COLO668 (cell line): Measurements from ENCODE around the gene TBX15.

Source experiments
- DNase-seq: peaks from one replicate; lab custom pipeline; 2025; ENCODE audit not compliant: unreplicated experiment; lab: John Stamatoyannopoulos, UW

The TBX15 gene

DNA sequence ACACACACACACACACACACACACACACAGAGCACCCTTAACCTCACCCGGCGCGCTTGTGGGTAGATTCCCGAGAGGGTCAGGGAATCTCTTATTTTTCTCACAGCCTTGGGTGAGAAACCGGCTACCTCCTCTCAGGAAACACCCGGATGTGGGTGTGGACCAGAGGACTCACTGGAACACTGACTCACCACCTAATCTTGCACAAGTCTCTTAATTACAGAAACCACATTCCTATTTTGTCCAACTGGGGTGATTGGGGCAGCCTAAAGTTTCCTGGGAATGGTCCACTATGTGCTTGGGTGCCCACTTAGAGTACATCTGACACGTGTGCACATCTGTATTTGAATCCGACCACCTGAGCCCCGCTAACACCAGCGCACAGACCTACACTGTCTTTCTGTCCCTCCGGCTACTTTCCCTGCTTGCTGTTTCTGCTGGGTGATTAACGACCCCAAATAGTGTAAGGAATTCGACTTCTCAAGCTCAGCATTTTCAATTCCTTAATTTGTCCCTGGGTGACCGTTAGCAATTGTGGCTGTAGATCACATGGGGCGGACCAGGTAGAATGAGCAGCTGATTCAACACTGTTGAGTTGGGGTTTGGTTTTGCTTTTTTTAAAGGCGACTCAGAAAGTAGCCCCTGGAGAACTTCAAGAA lies 14.0 kb upstream of the TBX15 start:
- no peak for DNase-seq

- no peak for DNase-seq
Measured at GRCh38 chr1:119001181-119002027, 13.3 kb upstream of the TBX15 start.

DNA sequence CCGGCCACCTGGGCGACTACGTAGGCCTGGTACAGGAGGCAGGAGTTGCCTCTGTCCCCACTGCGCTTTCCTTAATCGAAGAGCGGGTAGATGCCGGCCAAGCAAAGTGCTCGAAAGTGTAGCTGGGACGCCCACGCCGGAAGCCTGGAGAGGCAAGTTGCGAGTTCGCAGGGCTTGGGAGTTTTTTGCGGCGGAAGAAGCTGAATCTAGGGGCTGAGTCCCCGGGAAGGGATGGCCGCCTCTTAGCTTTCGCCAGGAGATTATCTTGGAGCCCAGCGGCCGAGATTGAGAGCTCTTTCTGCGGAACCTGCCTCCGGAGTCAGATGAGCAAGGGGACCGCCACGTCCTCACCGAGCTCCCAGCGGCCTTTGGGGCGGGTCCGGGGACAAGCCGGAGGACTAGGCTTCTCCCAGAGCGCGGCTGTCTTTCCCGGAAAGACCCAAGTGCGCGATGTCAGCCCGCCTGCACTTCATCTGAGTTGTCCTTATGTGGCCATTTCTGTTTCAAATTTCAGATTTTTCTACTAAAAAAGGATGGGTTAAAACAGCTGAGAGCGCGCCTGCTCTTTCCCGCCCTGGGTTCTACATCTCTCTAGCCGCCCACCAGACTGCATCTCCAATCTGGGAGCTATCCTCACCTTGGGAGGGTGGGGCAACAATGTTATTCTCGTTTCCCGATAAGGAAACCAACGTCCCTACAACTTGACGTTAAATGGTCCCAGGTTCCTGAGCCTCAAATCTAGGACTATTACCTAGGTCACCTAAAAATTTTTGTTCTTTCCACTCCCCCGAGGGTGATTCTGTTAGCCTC lies 12.4 kb upstream of the TBX15 start:
- no peak for DNase-seq

- DNase-seq = no peak
Measured at GRCh38 chr1:118999348-119000071, 11.4 kb upstream of the TBX15 start.

GRCh38 chr1:118998171-118998570 lies 10.0 kb upstream of the TBX15 start:
- no peak for DNase-seq

- no peak for DNase-seq
Measured at GRCh38 chr1:118997225-118997624, 9.1 kb upstream of the TBX15 start.

- no peak for DNase-seq
Measured at GRCh38 chr1:118995312-118996016, 7.3 kb upstream of the TBX15 start.

GRCh38 chr1:118993700-118994026 lies 5.5 kb upstream of the TBX15 start:
- no peak for DNase-seq

GRCh38 chr1:118992868-118993699 lies 4.9 kb upstream of the TBX15 start:
- DNase-seq = no peak

DNA sequence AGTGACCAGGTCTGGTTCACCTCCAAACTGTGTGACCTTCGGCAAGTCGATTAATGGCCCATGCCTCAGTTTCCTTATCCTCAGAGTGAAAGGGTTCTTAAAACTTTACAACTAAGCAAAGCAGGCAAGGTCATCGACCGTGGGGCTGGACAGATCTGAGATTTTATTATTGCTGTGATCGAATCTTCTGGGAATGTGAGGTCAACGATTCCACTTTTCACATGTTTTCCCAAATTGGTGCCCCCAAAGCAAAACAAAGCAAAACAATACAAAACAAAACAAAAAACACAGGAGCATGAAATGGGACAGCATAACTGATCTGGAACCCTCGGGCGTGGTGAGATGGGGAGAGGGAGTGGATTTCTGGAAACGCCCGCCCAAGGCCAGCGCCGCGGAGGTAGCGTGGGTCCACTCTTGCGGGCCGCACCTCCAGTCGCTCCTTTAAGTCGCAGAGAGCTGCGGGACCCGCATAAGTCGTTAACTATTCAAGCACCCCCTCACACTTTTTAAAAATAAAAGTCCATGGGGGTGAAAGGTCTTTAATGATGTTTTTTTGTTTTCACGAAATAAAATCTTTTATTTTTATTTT lies 4.2 kb upstream of the TBX15 start:
- DNase-seq = no peak

GRCh38 chr1:118991448-118991847 lies 3.3 kb upstream of the TBX15 start:
- no peak for DNase-seq

GRCh38 chr1:118990513-118991152 lies 2.5 kb upstream of the TBX15 start:
- no peak for DNase-seq

DNA sequence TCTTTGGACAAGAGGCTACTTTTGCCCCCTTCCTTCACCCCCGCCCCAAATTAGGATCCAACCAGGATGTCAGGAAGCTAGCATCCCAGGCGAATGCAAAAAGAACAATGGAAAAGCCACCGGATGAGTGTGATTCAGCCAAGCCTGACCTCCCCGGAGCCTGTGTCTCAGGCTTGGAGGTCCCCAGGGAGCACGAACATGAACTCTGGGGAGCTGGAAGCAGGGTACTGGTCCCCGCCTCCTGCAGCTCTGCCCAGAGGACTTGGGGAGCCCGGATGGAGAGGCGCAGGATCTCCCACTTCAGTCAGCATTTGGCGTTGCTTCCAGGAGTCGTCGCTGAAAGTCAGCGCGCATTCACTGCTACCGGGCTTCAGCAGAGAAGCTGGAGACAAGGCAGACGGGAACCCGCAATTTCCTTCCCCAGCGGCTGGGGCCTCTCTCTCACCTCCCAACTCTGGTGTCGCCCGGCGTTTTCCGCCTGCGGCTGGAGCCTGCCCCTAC lies 1.8 kb upstream of the TBX15 start:
- no peak for DNase-seq

DNA sequence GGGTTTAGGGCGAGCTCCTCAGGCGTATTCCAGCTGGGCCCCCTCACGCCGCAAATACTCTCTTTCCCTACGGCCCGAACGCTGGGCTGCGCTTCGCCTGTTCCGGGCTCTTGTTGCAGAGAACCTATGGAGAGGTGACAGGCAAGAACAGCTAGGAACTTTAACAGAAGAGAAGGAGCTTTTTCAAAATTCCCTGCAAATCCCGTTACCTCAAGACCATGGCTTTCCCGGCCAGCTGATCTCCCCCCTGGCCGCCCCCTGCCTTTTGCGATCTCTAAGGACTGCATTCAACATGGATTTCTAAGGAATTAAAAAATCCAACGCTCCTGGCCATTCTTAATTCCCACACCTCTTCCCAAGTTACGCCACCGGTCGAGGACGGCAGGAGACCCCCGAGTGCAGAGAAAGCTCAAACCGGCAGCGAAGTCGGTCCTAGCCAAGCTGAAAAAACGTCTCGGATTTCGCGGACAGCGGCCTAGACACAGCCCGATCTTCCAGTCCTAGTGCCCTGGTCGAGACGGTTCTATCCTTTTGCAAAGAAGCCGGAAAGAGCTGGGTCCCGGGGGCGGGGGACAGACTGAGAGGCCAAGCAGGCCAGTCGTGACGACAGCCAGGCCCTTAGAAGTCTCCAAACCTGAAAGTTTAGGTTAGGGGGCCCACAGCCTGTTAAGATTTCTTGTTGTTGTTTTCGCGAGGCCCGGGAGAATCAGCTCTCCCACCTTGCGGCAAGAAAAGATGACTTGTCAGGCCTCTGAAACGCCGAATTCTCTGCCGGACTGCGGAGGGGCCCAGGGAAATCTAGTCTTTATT lies 1.1 kb upstream of the TBX15 start:
- no peak for DNase-seq

GRCh38 chr1:118987468-118988185 lies 516 bp downstream of the TBX15 start:
- peak; percentile 76 for DNase-seq

DNA sequence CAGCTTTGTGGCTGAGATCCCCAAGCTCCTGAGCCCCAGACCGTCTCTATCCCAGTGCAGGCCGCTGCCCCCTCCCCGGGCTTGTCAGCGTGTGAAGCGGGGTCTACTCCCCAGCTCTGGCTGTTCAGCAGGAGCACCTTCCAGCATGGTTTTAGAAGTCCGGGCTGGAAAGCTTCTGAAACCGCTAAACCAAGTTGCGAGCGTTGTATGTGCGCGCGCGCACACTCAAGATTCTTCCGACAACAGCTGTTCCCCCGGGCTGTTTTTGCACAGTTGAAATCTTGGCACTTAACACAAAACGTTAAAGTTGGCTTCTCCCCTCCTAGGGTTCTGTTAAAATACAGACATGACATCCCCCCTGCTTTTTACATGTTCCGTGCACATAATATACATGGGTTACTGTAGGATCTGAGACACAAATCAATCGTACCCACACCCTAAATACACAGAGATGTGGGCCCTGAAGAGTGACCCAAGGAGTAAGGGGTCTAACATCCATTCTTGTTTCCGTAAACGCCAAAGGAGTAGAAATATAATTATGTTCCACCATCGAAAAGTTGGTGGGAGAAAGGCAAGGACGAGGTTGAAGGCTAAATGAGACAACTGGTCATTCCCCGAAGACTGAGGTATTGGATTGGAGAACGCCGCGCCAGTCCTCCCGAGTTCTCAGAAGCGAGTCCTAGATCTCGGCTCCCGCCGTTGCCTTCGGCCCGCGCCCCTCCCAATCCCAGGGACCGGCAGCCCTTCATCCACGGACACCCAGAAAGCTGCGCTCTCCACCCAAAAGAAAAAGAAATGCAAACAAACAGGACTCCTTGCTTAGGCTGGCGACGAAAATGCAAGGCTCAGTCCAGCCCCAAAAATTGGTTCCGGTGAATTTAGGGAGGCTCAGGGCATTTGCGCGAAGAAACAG lies 1.3 kb downstream of the TBX15 start:
- peak; percentile 69 for DNase-seq
